Peyer's patch (tissue), 4 donors: Measurements from ENCODE around the gene BCR.

Experiments used
- POLR2A ChIP-seq, 2 donors: fragments of 450-650 bp; IDR thresholded peaks; one replicate each; pipeline ENCODE4 v1.5.1; 2017; ENCODE audit warnings: antibody characterized with exemption in 2 of 2, mild to moderate bottlenecking in 2 of 2, moderate library complexity in 2 of 2
- TF ChIP-seq, protein P1 (sequence below), 6 experiments: fragments of 450-650 bp in 4 of 6; fragments of 200-600 bp in 2 of 6; sonication (generic) in 1 of 6; IDR thresholded peaks; one replicate each; pipeline ENCODE4 v1.5.1; 2017 to 2019; ENCODE audit warnings: antibody characterized with exemption in 6 of 6, mild to moderate bottlenecking in 3 of 6, moderate library complexity in 1 of 6

DNA sequence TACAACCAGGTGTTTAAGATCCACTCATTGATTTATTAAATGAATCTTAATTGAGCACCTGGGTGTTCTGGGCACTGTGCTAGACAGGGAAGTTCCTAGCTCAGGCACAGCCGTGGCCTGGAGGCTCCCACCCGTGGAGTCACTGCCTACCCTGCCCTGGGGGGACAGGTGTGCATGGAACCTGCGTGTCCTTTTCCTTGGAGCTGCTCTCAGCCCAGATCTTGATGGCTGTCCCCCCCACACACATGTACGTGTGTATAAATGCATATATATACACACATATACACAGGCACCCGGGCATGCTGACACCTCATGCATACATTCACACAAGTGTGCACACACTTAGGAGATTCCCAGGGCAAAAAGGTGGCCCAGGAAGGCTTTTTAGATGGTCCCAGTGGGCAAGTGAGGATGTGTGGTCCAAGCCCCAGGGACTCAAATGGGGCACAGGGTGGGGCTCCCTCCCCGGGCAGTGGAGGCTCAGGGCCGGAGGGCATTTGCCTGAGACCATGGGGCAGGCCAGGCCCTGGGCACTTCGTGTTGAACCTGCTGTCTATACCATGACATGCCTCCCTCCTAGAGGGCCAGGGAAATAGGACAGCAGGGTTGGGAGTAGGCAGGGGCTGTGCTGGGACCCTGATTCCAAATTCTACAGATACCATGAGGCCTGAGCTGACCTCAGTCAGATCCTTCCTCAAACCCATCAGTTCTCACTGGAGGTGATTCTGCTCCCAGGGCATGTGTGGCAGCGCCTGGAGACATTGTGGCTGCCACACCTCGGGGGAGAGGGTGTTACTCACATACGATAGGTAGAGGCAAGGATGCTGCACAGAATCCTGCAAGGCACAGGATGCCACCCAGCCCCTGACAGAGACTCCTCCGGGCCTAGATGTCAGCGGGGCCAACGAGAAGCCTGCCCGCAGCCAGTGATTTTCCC lies 77.8 kb downstream of the BCR start:
- TF ChIP-seq, protein P1, sequence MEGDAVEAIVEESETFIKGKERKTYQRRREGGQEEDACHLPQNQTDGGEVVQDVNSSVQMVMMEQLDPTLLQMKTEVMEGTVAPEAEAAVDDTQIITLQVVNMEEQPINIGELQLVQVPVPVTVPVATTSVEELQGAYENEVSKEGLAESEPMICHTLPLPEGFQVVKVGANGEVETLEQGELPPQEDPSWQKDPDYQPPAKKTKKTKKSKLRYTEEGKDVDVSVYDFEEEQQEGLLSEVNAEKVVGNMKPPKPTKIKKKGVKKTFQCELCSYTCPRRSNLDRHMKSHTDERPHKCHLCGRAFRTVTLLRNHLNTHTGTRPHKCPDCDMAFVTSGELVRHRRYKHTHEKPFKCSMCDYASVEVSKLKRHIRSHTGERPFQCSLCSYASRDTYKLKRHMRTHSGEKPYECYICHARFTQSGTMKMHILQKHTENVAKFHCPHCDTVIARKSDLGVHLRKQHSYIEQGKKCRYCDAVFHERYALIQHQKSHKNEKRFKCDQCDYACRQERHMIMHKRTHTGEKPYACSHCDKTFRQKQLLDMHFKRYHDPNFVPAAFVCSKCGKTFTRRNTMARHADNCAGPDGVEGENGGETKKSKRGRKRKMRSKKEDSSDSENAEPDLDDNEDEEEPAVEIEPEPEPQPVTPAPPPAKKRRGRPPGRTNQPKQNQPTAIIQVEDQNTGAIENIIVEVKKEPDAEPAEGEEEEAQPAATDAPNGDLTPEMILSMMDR (IDR thresholded peaks at IDR 0.05), result no peak
- TF ChIP-seq POLR2A (IDR thresholded peaks at IDR 0.05), result no peak
